GM12878 (cell line): ENCODE measurements around the gene TCF12. TPM values are rescaled to one million over a fixed set of nuclear protein-coding genes. Genes with fewer than 3 reads are reported as not detected.

Source experiments
- ATAC-seq: fragments of 200-7000 bp; cut with Tn5 transposase; 3 replicates; pipeline ENCODE4 v1.9.1; 2020; ENCODE audit warnings: mild to moderate bottlenecking, moderate library complexity
- BruUV-seq: library from RNA; stranded (reverse); fragments of 400-500 nt; replicated peaks from 2 replicates; lab custom pipeline; 2021; lab: Mats Ljungman, UMichigan
- CTCF ChIA-PET: fragments of 300-600 bp; sonication (Branson Sonifier 250); formaldehyde crosslinking; extraction: SDS; loops from one replicate; lab custom pipeline; 2021; ENCODE audit warnings: inconsistent platforms; lab: Yijun Ruan, JAX
- POLR2A ChIA-PET: fragments of 350-600 bp; formaldehyde crosslinking; extraction: SDS; loops from one replicate; lab custom pipeline; 2021; ENCODE audit warnings: inconsistent platforms; lab: Charles Lee
- RAD21 ChIA-PET: fragments of 300-600 bp; sonication (Branson Sonifier 250); formaldehyde crosslinking; loops from one replicate; lab custom pipeline; 2023; ENCODE audit warnings: antibody characterized with exemption; ENCODE audit not compliant: unreplicated experiment; lab: Charles Lee
- SMC1A ChIA-PET: fragments of 300-600 bp; sonication (Branson Sonifier 250); formaldehyde crosslinking; loops from one replicate; lab custom pipeline; 2023; ENCODE audit not compliant: unreplicated experiment, uncharacterized antibody; lab: Charles Lee
- DNase-seq: peaks from one replicate; pipeline ENCODE4 v3.0.0-alpha.2; 2011; ENCODE audit warnings: low read depth, low spot score
- FAIRE-seq: peaks from 3 replicates; lab custom pipeline; 2011; peaks lifted over from hg19 to GRCh38; lab: Jason Lieb, UNC
- H2AFZ ChIP-seq: 2 replicates; pipeline ENCODE4 v1.6.0; 2011; ENCODE audit warnings: low read depth, low read length, control low read depth; ENCODE audit not compliant: control insufficient read depth
- H3K27ac ChIP-seq: 2 replicates; pipeline ENCODE4 v1.5.1; 2011; ENCODE audit warnings: control low read depth; ENCODE audit not compliant: control insufficient read depth, insufficient read depth
- H3K27me3 ChIP-seq, 2 experiments: replicated peaks in 1 of 2; 2 replicates each; pipeline versions ENCODE4 v1.6.0 to v1.6.1; 2011; ENCODE audit warnings: low read length in 1 of 2; ENCODE audit not compliant: control insufficient read depth in 2 of 2, insufficient read depth in 2 of 2
- H3K36me3 ChIP-seq, 2 experiments: 2 replicates each; pipeline ENCODE4 v1.5.1; 2011; ENCODE audit warnings: low read length in 1 of 2; ENCODE audit not compliant: control insufficient read depth in 2 of 2, insufficient read depth in 2 of 2
- H3K4me1 ChIP-seq: 2 replicates; pipeline ENCODE4 v1.6.1; 2011; ENCODE audit warnings: mild to moderate bottlenecking, low read length, moderate library complexity, mixed read lengths; ENCODE audit not compliant: control insufficient read depth, insufficient read depth
- H3K4me2 ChIP-seq: 2 replicates; pipeline ENCODE4 v1.6.0; 2011; ENCODE audit warnings: control low read depth; ENCODE audit not compliant: control insufficient read depth, insufficient read depth
- H3K4me3 ChIP-seq: fragments of 200-600 bp; sonication (generic); 2 replicates; pipeline ENCODE4 v1.5.1; 2016
- H3K79me2 ChIP-seq: 2 replicates; pipeline ENCODE4 v1.6.0; 2011; ENCODE audit warnings: low read length; ENCODE audit not compliant: control insufficient read depth, insufficient read depth
- H3K9ac ChIP-seq: 2 replicates; pipeline ENCODE4 v1.8.0; 2011; ENCODE audit warnings: low read length, control low read depth, mixed read lengths; ENCODE audit not compliant: control insufficient read depth, insufficient read depth
- H3K9me3 ChIP-seq: replicated peaks from 3 replicates; pipeline ENCODE4 v1.5.1; 2011; ENCODE audit warnings: mild to moderate bottlenecking, low read length; ENCODE audit not compliant: control insufficient read depth, insufficient read depth
- H4K20me1 ChIP-seq: 2 replicates; pipeline ENCODE4 v1.6.0; 2011; ENCODE audit not compliant: control insufficient read depth, insufficient read depth
- BACH1 ChIP-seq: fragments of 450-650 bp; IDR thresholded peaks from 2 replicates; pipeline ENCODE4 v1.6.1; 2017; ENCODE audit warnings: mild to moderate bottlenecking, borderline replicate concordance
- CREM ChIP-seq: IDR thresholded peaks from 2 replicates; pipeline ENCODE4 v1.6.1; 2014; ENCODE audit warnings: antibody characterized with exemption, low read depth
- EGR1 ChIP-seq, 2 experiments: IDR thresholded peaks; 1 replicate in 1 of 2; 2 replicates in 1 of 2; pipeline ENCODE4 v1.6.1; 2011 to 2012; ENCODE audit warnings: low read depth in 2 of 2, low read length in 2 of 2, borderline replicate concordance in 1 of 2, mild to moderate bottlenecking in 1 of 2, moderate library complexity in 1 of 2
- EP300 ChIP-seq, 2 experiments: fragments of 150-350 bp in 1 of 2; IDR thresholded peaks; 2 replicates each; pipeline ENCODE4 v1.6.1; 2011 to 2012; ENCODE audit warnings: low read depth in 2 of 2, low read length in 2 of 2, borderline replicate concordance in 1 of 2, improper control_type of control experiment in 1 of 2, inconsistent platforms in 1 of 2; ENCODE audit not compliant: control insufficient read depth in 1 of 2
- FOXK2 ChIP-seq: fragments of 450-650 bp; IDR thresholded peaks from 2 replicates; pipeline ENCODE4 v1.6.1; 2017; ENCODE audit warnings: mild to moderate bottlenecking, moderate library complexity
- HDAC6 ChIP-seq: fragments of 200-600 bp; sonication (generic); IDR thresholded peaks from one replicate; pipeline ENCODE4 v1.8.0; 2017; ENCODE audit warnings: antibody characterized with exemption; ENCODE audit not compliant: unreplicated experiment
- NRF1 ChIP-seq: conservative IDR thresholded peaks from 2 replicates; pipeline ENCODE4 v1.6.1; 2011; ENCODE audit warnings: mild to moderate bottlenecking, low read depth, low read length, improper control_type of control experiment
- POU2F2 ChIP-seq: IDR thresholded peaks from 3 replicates; pipeline ENCODE4 v1.6.1; 2011; ENCODE audit warnings: low read depth, mild to moderate bottlenecking, low read length, borderline replicate concordance
- RUNX3 ChIP-seq: IDR thresholded peaks from 2 replicates; pipeline ENCODE4 v1.6.1; 2012; ENCODE audit warnings: low read length, inconsistent platforms
- SIX5 ChIP-seq: IDR thresholded peaks from 2 replicates; pipeline ENCODE4 v1.6.1; 2011; ENCODE audit warnings: mild to moderate bottlenecking, low read depth, low read length, moderate library complexity; ENCODE audit not compliant: severe bottlenecking
- SMC3 ChIP-seq: IDR thresholded peaks from 2 replicates; pipeline ENCODE4 v1.6.1; 2011; ENCODE audit warnings: low read length, improper control_type of control experiment, borderline replicate concordance
- SPI1 ChIP-seq: IDR thresholded peaks from 2 replicates; pipeline ENCODE4 v1.6.1; 2011; ENCODE audit warnings: low read depth, mild to moderate bottlenecking, low read length, moderate library complexity, borderline replicate concordance; ENCODE audit not compliant: insufficient read depth
- SRF ChIP-seq, 2 experiments: IDR thresholded peaks; 2 replicates each; pipeline ENCODE4 v1.6.1; 2011; ENCODE audit warnings: low read depth in 2 of 2, low read length in 2 of 2, mild to moderate bottlenecking in 1 of 2, moderate library complexity in 1 of 2
- TAF1 ChIP-seq: IDR thresholded peaks from 2 replicates; pipeline ENCODE4 v1.6.1; 2011; ENCODE audit warnings: mild to moderate bottlenecking, low read depth, low read length, borderline replicate concordance
- TCF3 ChIP-seq: IDR thresholded peaks from 2 replicates; pipeline ENCODE4 v1.6.1; 2012; ENCODE audit warnings: low read depth, mild to moderate bottlenecking, low read length, borderline replicate concordance; ENCODE audit not compliant: insufficient read depth
- ZBTB40 ChIP-seq: fragments of 450-650 bp; IDR thresholded peaks from 2 replicates; pipeline ENCODE4 v1.6.1; 2016; ENCODE audit warnings: mild to moderate bottlenecking, moderate library complexity, borderline replicate concordance
- ZNF207 ChIP-seq: fragments of 450-650 bp; IDR thresholded peaks from 2 replicates; pipeline ENCODE4 v1.6.1; 2014; ENCODE audit warnings: antibody characterized with exemption, mild to moderate bottlenecking, borderline replicate concordance
- WGBS: methylation state at CpG from one replicate; pipeline ENCODE4 v1.1.6; 2016; ENCODE audit warnings: low lambda C conversion rate; ENCODE audit not compliant: insufficient replicate concordance, insufficient coverage; ENCODE audit errors: missing lambda C conversion rate; 5-methylcytosine and 5-hydroxymethylcytosine counted together
- in situ Hi-C: fragments of 300-500 bp; cut with MboI; formaldehyde crosslinking; loops from 9 replicates; pipeline ENCODE4 v1.14.3; 2018; ENCODE audit warnings: mixed read lengths
- intact Hi-C: fragments of 100-400 bp; cut with micrococcal nuclease; formaldehyde crosslinking; loops from one replicate; pipeline ENCODE4 v1.14.2; 2022; ENCODE audit not compliant: unreplicated experiment
- polyA plus RNA-seq, 11 experiments: library from polyadenylated mRNA; depleted of rRNA in 4 of 11; unstranded in 6 of 11; stranded (reverse) in 5 of 11; fragments of >200 nt; fragmentation: Nextera tagmentation in 4 of 11; fragmentation: Illumina TruSeq in 1 of 11; extraction: Ambion mirVana in 4 of 11; extraction: Trizol in 1 of 11; gene quantifications; 1 replicate in 1 of 11; 2 replicates in 10 of 11; pipeline versions ENCODE4 v1.2.1 to v1.2.3, GENCODE V29; 2011 to 2016; ENCODE audit warnings: inconsistent platforms in 2 of 11, missing spikeins in 2 of 11, low read depth in 1 of 11
- total RNA-seq, 4 experiments: library from RNA; depleted of rRNA in 3 of 4; stranded (reverse); fragments of >200 nt in 3 of 4; fragmentation: Illumina TruSeq in 1 of 4; extraction: Trizol in 1 of 4; gene quantifications; 2 replicates each; pipeline versions ENCODE4 v1.2.1 to v1.2.3, GENCODE V29; 2013 to 2021

TCF12 gene
- total and polyA plus RNA-seq, 10 of the 15 experiments (the other 5 are each of a cell fraction or from before 2014, with no cell fraction given) = 8.2 to 70.9 (median 49.5) TPM

GRCh38 chr15:57129064-57129463 lies 210.6 kb downstream of the TCF12 start (continued):
- TF ChIP-seq EP300 (IDR thresholded peaks at IDR 0.05; ENCODE audit: borderline replicate concordance in 1 of 2, control insufficient read depth in 1 of 2, low read depth in 2 of 2, low read length in 2 of 2) (no peak), POU2F2 (peak; percentile 42; the same call in 1 of the 3 replicates), FOXK2 (no peak), BACH1 (no peak), TAF1 (no peak), SPI1 (peak; percentile 17; the same call in 1 of the 2 replicates), NRF1 (no peak), HDAC6 (no peak), EGR1 (IDR thresholded peaks at IDR 0.05; ENCODE audit: borderline replicate concordance in 1 of 2, low read depth in 2 of 2, low read length in 2 of 2) (no peak), TCF3 (no peak), ZNF207 (no peak), RUNX3 (peak; percentile 81), CREM (no peak)
- TF ChIP-seq, all 136 proteins: peak for 7

DNA sequence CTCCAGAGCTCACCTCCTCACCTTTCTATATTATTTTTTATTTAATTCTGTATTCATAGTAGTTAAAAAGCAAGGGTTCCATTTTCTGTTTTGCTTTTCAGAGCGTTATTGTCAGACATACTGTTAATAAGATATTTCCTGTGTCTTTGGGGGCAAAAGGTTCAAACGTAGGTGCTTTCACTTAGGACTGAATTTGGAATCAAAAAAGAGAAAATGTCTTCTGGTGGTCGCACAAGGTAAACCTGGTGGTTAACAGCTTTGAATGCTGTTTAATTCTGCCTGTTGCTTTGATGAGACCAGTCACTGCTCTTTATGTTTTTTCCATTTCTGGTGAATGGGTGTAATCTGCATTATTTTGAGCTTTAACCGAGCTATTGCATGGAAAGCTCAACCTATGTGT lies 212.5 kb downstream of the TCF12 start:
- Histone ChIP-seq H3K27ac (peak overlapping the region; percentile 15; the same call in 1 of the 2 replicates), H3K4me1 (peaks cover 15% of the 10 kb centered on the region), H3K4me2 (peak overlapping the region; percentile 50), H3K79me2 (no peaks in the 10 kb centered on the region; the same call in 1 of the 2 replicates), H3K27me3 (no peaks in the 10 kb centered on the region), H4K20me1 (no peaks in the 10 kb centered on the region), H3K9me3 (no peaks in the 10 kb centered on the region; the same call in 2 of the 3 replicates), H3K9ac (no peak overlapping the region), H3K4me3 (no peak overlapping the region), H3K36me3 (0 out of 4 replicates have a peak, but pooled peaks cover 0 to 2% of the 10 kb centered on the region in 2 experiments), H2AFZ (no peak overlapping the region)
- ATAC-seq = no peak; the same call in 2 of the 3 replicates
- FAIRE-seq = no peak
- intact Hi-C loops = loop anchor here (10.0 kb wide), 1 partner anchor 116 kb away; no protein-coding TSS in a partner anchor
- ChIA-PET RAD21 (interaction anchor here (1.0 to 2.3 kb wide), 4 partner anchors 14 to 211 kb away, joined by 3 to 7 read pairs (median 4); no protein-coding TSS in a partner anchor), CTCF (interaction anchor here (0.9 to 1.7 kb wide), 4 partner anchors 13 to 36 kb away, joined by 3 to 4 read pairs (median 4); no protein-coding TSS in a partner anchor), POLR2A (no interaction called here), SMC1A (interaction anchor here (0.9 to 2.6 kb wide), 15 partner anchors 9 to 182 kb away, joined by 3 to 14 read pairs (median 3); no protein-coding TSS in a partner anchor)
- DNase-seq = no peak
- BruUV-seq = no TSS peak
- WGBS = 86% methylated on average over 4 of the region's 4 CpGs
- TF ChIP-seq SRF (IDR thresholded peaks at IDR 0.05; ENCODE audit: low read depth in 2 of 2, low read length in 2 of 2) = no peak
- TF ChIP-seq NRF1 = no peak
- TF ChIP-seq SIX5 = no peak
- TF ChIP-seq SMC3 = no peak
- TF ChIP-seq ZBTB40 = no peak
- in situ Hi-C loops = no loop called here
